HepG2 (cell line): ENCODE measurements around the gene USP43. TPM values are rescaled to one million over a fixed set of nuclear protein-coding genes. Genes with fewer than 3 reads are reported as not detected.

Source experiments
- ATAC-seq: fragments of 200-7000 bp; cut with Tn5 transposase; 3 replicates; pipeline ENCODE4 v1.9.1; 2020; ENCODE audit warnings: mild to moderate bottlenecking, moderate library complexity
- BruUV-seq: library from RNA; stranded (reverse); fragments of 400-500 nt; replicated peaks from 2 replicates; lab custom pipeline; 2021; lab: Mats Ljungman, UMichigan
- CTCF ChIA-PET: fragments of 300-600 bp; formaldehyde crosslinking; extraction: SDS; loops from one replicate; lab custom pipeline; 2021; ENCODE audit warnings: low total read pairs, inconsistent platforms, low intra/inter-chr PET ratio; lab: Yijun Ruan, JAX
- POLR2A ChIA-PET: fragments of 350-600 bp; sonication (Branson Sonifier 250); formaldehyde crosslinking; loops from one replicate; lab custom pipeline; 2020; ENCODE audit warnings: antibody characterized with exemption, inconsistent platforms; lab: Yijun Ruan, JAX
- DNase-seq: peaks from one replicate; pipeline ENCODE4 v3.0.0-alpha.2; 2015; ENCODE audit warnings: low spot score
- FAIRE-seq: peaks from 3 replicates; lab custom pipeline; 2011; peaks lifted over from hg19 to GRCh38; lab: Jason Lieb, UNC
- H2AFZ ChIP-seq: one replicate; pipeline ENCODE4 v1.6.1; 2011; ENCODE audit warnings: low read length, inconsistent platforms
- H3K27ac ChIP-seq: fragments of 300-600 bp; 3 replicates; pipeline ENCODE4 v1.8.0; 2011; ENCODE audit warnings: mixed run types, mild to moderate bottlenecking, mixed read lengths, low read length, inconsistent platforms; ENCODE audit not compliant: insufficient read depth; ENCODE audit errors: extremely low read length
- H3K27me3 ChIP-seq, 2 experiments: fragments of 200-600 bp in 1 of 2; 2 replicates in 1 of 2; 3 replicates in 1 of 2; pipeline versions ENCODE4 v1.6.0 to v1.8.0; 2011; ENCODE audit warnings: low read length in 2 of 2, mild to moderate bottlenecking in 2 of 2, moderate library complexity in 2 of 2, inconsistent platforms in 1 of 2; ENCODE audit not compliant: insufficient read depth in 2 of 2, control insufficient read depth in 1 of 2
- H3K36me3 ChIP-seq, 2 experiments: fragments of 200-600 bp in 1 of 2; replicated peaks in 1 of 2; 2 replicates in 1 of 2; 3 replicates in 1 of 2; pipeline versions ENCODE4 v1.5.1 to v1.8.0; 2011; ENCODE audit warnings: low read length in 2 of 2, inconsistent platforms in 1 of 2; ENCODE audit not compliant: insufficient read depth in 2 of 2, control insufficient read depth in 1 of 2
- H3K4me1 ChIP-seq: 2 replicates; pipeline ENCODE4 v1.5.1; 2012; ENCODE audit warnings: low read length, inconsistent platforms; ENCODE audit not compliant: insufficient read depth
- H3K4me2 ChIP-seq: 2 replicates; pipeline ENCODE4 v1.6.0; 2011; ENCODE audit warnings: low read depth, low read length, inconsistent platforms
- H3K4me3 ChIP-seq, 3 experiments: fragments of 200-600 bp in 1 of 3; sonication (generic), shearing (Covaris generic) in 1 of 3; replicated peaks in 1 of 3; 2 replicates each; pipeline ENCODE4 v1.5.1; 2011 to 2016; ENCODE audit warnings: low read length in 3 of 3, inconsistent platforms in 2 of 3, low read depth in 2 of 3, mild to moderate bottlenecking in 2 of 3, control low read depth in 1 of 3, mixed read lengths in 1 of 3; ENCODE audit not compliant: insufficient read depth in 1 of 3
- H3K79me2 ChIP-seq: one replicate; pipeline ENCODE4 v1.6.1; 2011; ENCODE audit warnings: low read length, inconsistent platforms; ENCODE audit not compliant: insufficient read depth
- H3K9ac ChIP-seq: 2 replicates; pipeline ENCODE4 v1.6.0; 2011; ENCODE audit warnings: mild to moderate bottlenecking, low read depth, low read length, inconsistent platforms; ENCODE audit not compliant: insufficient read depth
- H3K9me3 ChIP-seq: 2 replicates; pipeline ENCODE4 v1.5.1; 2012; ENCODE audit warnings: mild to moderate bottlenecking, low read length
- H4K20me1 ChIP-seq: 2 replicates; pipeline ENCODE4 v1.6.0; 2011; ENCODE audit warnings: inconsistent platforms, mild to moderate bottlenecking, low read length, moderate library complexity; ENCODE audit not compliant: insufficient read depth
- CEBPB ChIP-seq: IDR thresholded peaks from 2 replicates; pipeline ENCODE4 v1.6.1; 2011; ENCODE audit warnings: low read depth, low read length, improper control_type of control experiment, borderline replicate concordance
- FOXK2 ChIP-seq: fragments of 450-650 bp; IDR thresholded peaks from 2 replicates; pipeline ENCODE4 v1.6.1; 2016
- GABPB1 ChIP-seq: IDR thresholded peaks from 2 replicates; pipeline ENCODE4 v1.6.1; 2016; ENCODE audit warnings: mild to moderate bottlenecking, missing genetic modification reagents, moderate library complexity, missing compliant biosample characterization
- ISX ChIP-seq: sonication (generic); formaldehyde crosslinking; conservative IDR thresholded peaks from 2 replicates; pipeline ENCODE4 v1.5.0; 2020; ENCODE audit warnings: missing genetic modification reagents
- MIER2 ChIP-seq: IDR thresholded peaks from 2 replicates; pipeline ENCODE4 v1.6.1; 2016; ENCODE audit warnings: missing biosample characterization, missing genetic modification reagents
- PHF5A ChIP-seq: IDR thresholded peaks from one replicate; pipeline ENCODE4 v1.6.1; 2018; ENCODE audit warnings: low read depth, missing genetic modification reagents; ENCODE audit not compliant: unreplicated experiment
- RXRA ChIP-seq: sonication (generic); formaldehyde crosslinking; IDR thresholded peaks from 2 replicates; pipeline ENCODE4 v1.5.1; 2020; ENCODE audit warnings: missing genetic modification reagents
- ZBTB1 ChIP-seq: sonication (generic); formaldehyde crosslinking; IDR thresholded peaks from 2 replicates; pipeline ENCODE4 v1.4.0; 2020; ENCODE audit warnings: missing genetic modification reagents, borderline replicate concordance
- ZHX2 ChIP-seq, 2 experiments: sonication (generic) in 1 of 2; formaldehyde crosslinking in 1 of 2; IDR thresholded peaks; 2 replicates each; pipeline versions ENCODE4 v1.6.1 to v1.9.0; 2014 to 2022; ENCODE audit warnings: antibody characterized with exemption in 1 of 2, borderline replicate concordance in 1 of 2, inconsistent platforms in 1 of 2, low read depth in 1 of 2, missing genetic modification reagents in 1 of 2
- ZNF101 ChIP-seq: sonication (generic); formaldehyde crosslinking; IDR thresholded peaks from 2 replicates; pipeline ENCODE4 v1.4.0; 2020; ENCODE audit warnings: mild to moderate bottlenecking, low read depth, missing genetic modification reagents, borderline replicate concordance
- ZNF775 ChIP-seq: sonication (generic); formaldehyde crosslinking; IDR thresholded peaks from 2 replicates; pipeline ENCODE4 v1.4.0; 2020; ENCODE audit warnings: missing genetic modification reagents, mild to moderate bottlenecking, moderate library complexity, borderline replicate concordance
- ZNF841 ChIP-seq: sonication (generic); formaldehyde crosslinking; IDR thresholded peaks from 2 replicates; pipeline ENCODE4 v1.8.1; 2023; ENCODE audit warnings: missing genetic modification reagents, borderline replicate concordance
- WGBS: methylation state at CpG from one replicate; pipeline ENCODE4 v1.1.6; 2017; ENCODE audit warnings: low lambda C conversion rate; 5-methylcytosine and 5-hydroxymethylcytosine counted together
- in situ Hi-C: cut with HindIII; loops from 2 replicates; pipeline ENCODE4 v1.10.0; 2017; ENCODE audit warnings: low pct_unique_long_range_greater_than_20kb; ENCODE audit not compliant: extremely low pct_ligation_motif_present
- intact Hi-C: fragments of 100-400 bp; cut with micrococcal nuclease; formaldehyde crosslinking; loops from one replicate; pipeline ENCODE4 v1.10.0; 2022; ENCODE audit not compliant: unreplicated experiment
- polyA plus RNA-seq, 8 experiments: library from polyadenylated mRNA; depleted of rRNA in 3 of 8; stranded (reverse) in 7 of 8; unstranded in 1 of 8; fragments of >200 nt; fragmentation: Illumina TruSeq in 4 of 8; extraction: Trizol in 4 of 8; gene quantifications; 2 replicates each; pipeline versions ENCODE4 v1.2.1 to v1.2.3, GENCODE V29; 2011 to 2016; ENCODE audit warnings: low read depth in 4 of 8, missing spikeins in 1 of 8, mixed read lengths in 1 of 8; ENCODE audit not compliant: insufficient read depth in 1 of 8
- total RNA-seq, 5 experiments: library from RNA; depleted of rRNA; stranded (reverse); fragments of >200 nt; fragmentation: Illumina TruSeq; extraction: Trizol; gene quantifications; 2 replicates each; pipeline ENCODE4 v1.2.3, GENCODE V29; 2016; ENCODE audit warnings: low read depth in 1 of 5
- TF ChIP-seq, protein P1 (sequence below): sonication (generic); formaldehyde crosslinking; IDR thresholded peaks from 2 replicates; pipeline ENCODE4 v1.5.1; 2020; ENCODE audit warnings: missing genetic modification reagents, mild to moderate bottlenecking, borderline replicate concordance
- TF ChIP-seq, protein P2 (sequence below): sonication (generic); formaldehyde crosslinking; IDR thresholded peaks from 2 replicates; pipeline ENCODE4 v1.4.0; 2020; ENCODE audit warnings: missing genetic modification reagents, borderline replicate concordance

Gene USP43
- total and polyA plus RNA-seq, 2 of the 13 experiments (the other 11 are each of a cell fraction or from before 2014, with no cell fraction given) = 1.6 to 2.2 TPM

GRCh38 chr17:9635340-9635739 lies 10.0 kb upstream of the USP43 start:
- Histone ChIP-seq H4K20me1 (no peaks in the 10 kb centered on the region), H3K27me3 (peaks cover 1 to 27% of the 10 kb centered on the region in 2 experiments; a peak in 4 of 5 replicates), H3K27ac (no peak overlapping the region), H2AFZ (no peak overlapping the region), H3K79me2 (no peaks in the 10 kb centered on the region), H3K4me2 (no peak overlapping the region), H3K9ac (no peak overlapping the region), H3K36me3 (no peaks in the 10 kb centered on the region), H3K9me3 (no peaks in the 10 kb centered on the region), H3K4me1 (no peaks in the 10 kb centered on the region), H3K4me3 (no peak overlapping the region)
- CTCF ChIA-PET = no interaction called here
- TF ChIP-seq, protein P1, sequence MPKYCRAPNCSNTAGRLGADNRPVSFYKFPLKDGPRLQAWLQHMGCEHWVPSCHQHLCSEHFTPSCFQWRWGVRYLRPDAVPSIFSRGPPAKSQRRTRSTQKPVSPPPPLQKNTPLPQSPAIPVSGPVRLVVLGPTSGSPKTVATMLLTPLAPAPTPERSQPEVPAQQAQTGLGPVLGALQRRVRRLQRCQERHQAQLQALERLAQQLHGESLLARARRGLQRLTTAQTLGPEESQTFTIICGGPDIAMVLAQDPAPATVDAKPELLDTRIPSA (CRISPR knock-in tag) = no peak
- TF ChIP-seq, protein P2, sequence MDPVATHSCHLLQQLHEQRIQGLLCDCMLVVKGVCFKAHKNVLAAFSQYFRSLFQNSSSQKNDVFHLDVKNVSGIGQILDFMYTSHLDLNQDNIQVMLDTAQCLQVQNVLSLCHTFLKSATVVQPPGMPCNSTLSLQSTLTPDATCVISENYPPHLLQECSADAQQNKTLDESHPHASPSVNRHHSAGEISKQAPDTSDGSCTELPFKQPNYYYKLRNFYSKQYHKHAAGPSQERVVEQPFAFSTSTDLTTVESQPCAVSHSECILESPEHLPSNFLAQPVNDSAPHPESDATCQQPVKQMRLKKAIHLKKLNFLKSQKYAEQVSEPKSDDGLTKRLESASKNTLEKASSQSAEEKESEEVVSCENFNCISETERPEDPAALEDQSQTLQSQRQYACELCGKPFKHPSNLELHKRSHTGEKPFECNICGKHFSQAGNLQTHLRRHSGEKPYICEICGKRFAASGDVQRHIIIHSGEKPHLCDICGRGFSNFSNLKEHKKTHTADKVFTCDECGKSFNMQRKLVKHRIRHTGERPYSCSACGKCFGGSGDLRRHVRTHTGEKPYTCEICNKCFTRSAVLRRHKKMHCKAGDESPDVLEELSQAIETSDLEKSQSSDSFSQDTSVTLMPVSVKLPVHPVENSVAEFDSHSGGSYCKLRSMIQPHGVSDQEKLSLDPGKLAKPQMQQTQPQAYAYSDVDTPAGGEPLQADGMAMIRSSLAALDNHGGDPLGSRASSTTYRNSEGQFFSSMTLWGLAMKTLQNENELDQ = no peak
- TF ChIP-seq ISX (CRISPR knock-in tag) = no peak
- no peak for TF ChIP-seq PHF5A
- TF ChIP-seq ZNF101 (CRISPR knock-in tag) = no peak
- TF ChIP-seq RXRA (CRISPR knock-in tag) = no peak
- TF ChIP-seq FOXK2 = no peak
- no peak for TF ChIP-seq CEBPB
- TF ChIP-seq ZNF841 (CRISPR knock-in tag) = no peak
- TF ChIP-seq GABPB1 (CRISPR knock-in tag) = no peak
- no peak for TF ChIP-seq ZHX2 (IDR thresholded peaks at IDR 0.05; ENCODE audit: low read depth)
- TF ChIP-seq ZHX2 (CRISPR knock-in tag; IDR thresholded peaks at IDR 0.05; ENCODE audit: borderline replicate concordance) = no peak
- no peak for TF ChIP-seq ZNF775 (CRISPR knock-in tag)
- TF ChIP-seq MIER2 (CRISPR knock-in tag) = no peak
- TF ChIP-seq ZBTB1 (CRISPR knock-in tag) = no peak
- POLR2A ChIA-PET = no interaction called here
- in situ Hi-C loops = no loop called here
- DNase-seq = no peak
- no TSS peak for BruUV-seq
- 58% methylated on average over 6 of the region's 6 CpGs for WGBS
- no peak for FAIRE-seq
- ATAC-seq = no peak
- intact Hi-C loops = no loop called here
